ENCODE data around the gene RGS9. TPM values are rescaled to one million over a fixed set of nuclear protein-coding genes. Genes with fewer than 3 reads are reported as not detected.

The RGS9 gene
- total and polyA plus RNA-seq, 4 donors, result 1.0 to 4.0 (median 2.1) TPM

- no peak overlapping the region for H3K9ac ChIP-seq (ENCODE audit: low read depth in 1 of 2, low read length in 2 of 2)
- H3K27ac ChIP-seq (ENCODE audit: low read depth in 1 of 2, low read length in 2 of 2), result no peak overlapping the region
- 47% methylated on average over 6 of the region's 6 CpGs for WGBS
- no peaks in the 10 kb centered on the region for H3K4me1 ChIP-seq (ENCODE audit: control insufficient read depth in 4 of 4, insufficient read depth in 4 of 4, low read length in 3 of 4)
- H3K4me3 ChIP-seq (ENCODE audit: low read depth in 1 of 3, low read length in 3 of 3), result no peak overlapping the region
- no peaks in the 10 kb centered on the region for H3K9me3 ChIP-seq (ENCODE audit: control insufficient read depth in 4 of 4, low read length in 3 of 4)
- H3K36me3 ChIP-seq (ENCODE audit: control insufficient read depth in 4 of 4, insufficient read depth in 3 of 4, low read depth in 1 of 4, low read length in 3 of 4), result no peaks in the 10 kb centered on the region
- DNase-seq (ENCODE audit: low spot score), result no peak
- H3K27me3 ChIP-seq (ENCODE audit: control insufficient read depth in 4 of 4, insufficient read depth in 4 of 4, low read length in 3 of 4), result no peaks in the 10 kb centered on the region
- TF ChIP-seq ZBTB33 (IDR thresholded peaks at IDR 0.05), result no peak
- TF ChIP-seq NR2F2 (IDR thresholded peaks at IDR 0.05), result no peak
- no peak for TF ChIP-seq REST (IDR thresholded peaks at IDR 0.05)
- TF ChIP-seq TAF1 (conservative IDR thresholded peaks at IDR 0.05), result no peak
- TF ChIP-seq ATF3 (IDR thresholded peaks at IDR 0.05), result no peak
- TF ChIP-seq FOXA2 (IDR thresholded peaks at IDR 0.05), result no peak
- TF ChIP-seq MAX (IDR thresholded peaks at IDR 0.05), result no peak
- no peak for TF ChIP-seq RXRA (IDR thresholded peaks at IDR 0.05)
- TF ChIP-seq FOXA1 (IDR thresholded peaks at IDR 0.05), result no peak
- TF ChIP-seq RAD21 (IDR thresholded peaks at IDR 0.05), result no peak
- TF ChIP-seq YY1 (IDR thresholded peaks at IDR 0.05), result no peak
- TF ChIP-seq JUND (IDR thresholded peaks at IDR 0.05), result no peak
- TF ChIP-seq HNF4G (IDR thresholded peaks at IDR 0.05), result no peak
- TF ChIP-seq CTCF (IDR thresholded peaks at IDR 0.05; ENCODE audit: low read depth, low read length, missing input control), result no peak
- no peak for TF ChIP-seq SP1 (IDR thresholded peaks at IDR 0.05)
- TF ChIP-seq GABPA (IDR thresholded peaks at IDR 0.05 in 1 of 2, conservative IDR thresholded peaks at IDR 0.05 in 1 of 2), result no peak
- no peak for TF ChIP-seq HNF4A (conservative IDR thresholded peaks at IDR 0.05)
- TF ChIP-seq EGR1 (IDR thresholded peaks at IDR 0.05; ENCODE audit: low read depth in 2 of 2), result no peak
Observed at GRCh38 chr17:65183736-65184135, 46.6 kb downstream of the RGS9 start.

All from liver (tissue), 9 donors.